Prostate gland (tissue), 2 donors: ENCODE data around the gene TXNL4B.

Experiments
- POLR2A ChIP-seq: fragments of 450-650 bp; IDR thresholded peaks from one replicate; pipeline ENCODE4 v1.6.1; 2016; ENCODE audit warnings: antibody characterized with exemption, mild to moderate bottlenecking
- POLR2AphosphoS5 ChIP-seq: sonication (generic); formaldehyde crosslinking; IDR thresholded peaks from one replicate; pipeline ENCODE4 v1.6.1; 2017; ENCODE audit warnings: antibody characterized with exemption
- TF ChIP-seq, protein P1 (sequence below), 4 experiments: fragments of 200-600 bp in 2 of 4; fragments of 450-650 bp in 2 of 4; sonication (generic) in 2 of 4; IDR thresholded peaks; 1 replicate in 3 of 4; 2 replicates in 1 of 4; pipeline ENCODE4 v1.5.1; 2016 to 2019; ENCODE audit warnings: antibody characterized with exemption in 4 of 4, mild to moderate bottlenecking in 2 of 4, moderate library complexity in 2 of 4

DNA sequence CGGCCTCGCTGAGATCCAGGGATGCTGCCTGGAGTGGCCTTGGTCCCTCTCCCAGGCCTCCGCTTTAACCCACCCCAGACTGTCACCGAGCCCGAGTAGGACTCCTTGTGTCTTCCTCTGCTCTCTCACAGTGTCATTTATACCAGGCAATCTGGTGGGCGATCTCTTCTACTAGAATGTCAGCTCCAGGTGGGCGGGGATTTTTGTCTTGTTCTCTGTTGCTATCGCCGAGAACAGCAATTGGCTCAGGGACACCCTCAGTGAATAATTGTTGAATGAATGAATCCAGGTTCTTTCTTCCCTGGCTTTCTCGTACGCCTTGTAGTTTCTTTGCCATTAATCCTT, 818 bp upstream of the TXNL4B start:
- TF ChIP-seq, protein P1, sequence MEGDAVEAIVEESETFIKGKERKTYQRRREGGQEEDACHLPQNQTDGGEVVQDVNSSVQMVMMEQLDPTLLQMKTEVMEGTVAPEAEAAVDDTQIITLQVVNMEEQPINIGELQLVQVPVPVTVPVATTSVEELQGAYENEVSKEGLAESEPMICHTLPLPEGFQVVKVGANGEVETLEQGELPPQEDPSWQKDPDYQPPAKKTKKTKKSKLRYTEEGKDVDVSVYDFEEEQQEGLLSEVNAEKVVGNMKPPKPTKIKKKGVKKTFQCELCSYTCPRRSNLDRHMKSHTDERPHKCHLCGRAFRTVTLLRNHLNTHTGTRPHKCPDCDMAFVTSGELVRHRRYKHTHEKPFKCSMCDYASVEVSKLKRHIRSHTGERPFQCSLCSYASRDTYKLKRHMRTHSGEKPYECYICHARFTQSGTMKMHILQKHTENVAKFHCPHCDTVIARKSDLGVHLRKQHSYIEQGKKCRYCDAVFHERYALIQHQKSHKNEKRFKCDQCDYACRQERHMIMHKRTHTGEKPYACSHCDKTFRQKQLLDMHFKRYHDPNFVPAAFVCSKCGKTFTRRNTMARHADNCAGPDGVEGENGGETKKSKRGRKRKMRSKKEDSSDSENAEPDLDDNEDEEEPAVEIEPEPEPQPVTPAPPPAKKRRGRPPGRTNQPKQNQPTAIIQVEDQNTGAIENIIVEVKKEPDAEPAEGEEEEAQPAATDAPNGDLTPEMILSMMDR (IDR thresholded peaks at IDR 0.05): no peak
- TF ChIP-seq POLR2A (no peak), POLR2AphosphoS5 (no peak)
